ENCODE measurements around the gene RPS6KA4. TPM values are rescaled to one million over a fixed set of nuclear protein-coding genes. Genes with fewer than 3 reads are reported as not detected.

The RPS6KA4 gene
- total and polyA plus RNA-seq, 2 of the 13 experiments (the other 11 are each of a cell fraction or from before 2014, with no cell fraction given) = 8.9 to 14.2 TPM

- no peak for TF ChIP-seq MXI1 (IDR thresholded peaks at IDR 0.05; ENCODE audit: borderline replicate concordance, low read depth, low read length)
- no peak for TF ChIP-seq HMGA1 (CRISPR knock-in tag; conservative IDR thresholded peaks at IDR 0.05)
- 0 out of 2 replicates have a peak, but pooled peaks have one; percentile 40 for TF ChIP-seq ZNF256 (CRISPR knock-in tag; conservative IDR thresholded peaks at IDR 0.05)
- TF ChIP-seq JUND (CRISPR knock-in tag; IDR thresholded peaks at IDR 0.05) = no peak
- no peak for TF ChIP-seq ZFP82 (CRISPR knock-in tag; IDR thresholded peaks at IDR 0.05; ENCODE audit: borderline replicate concordance)
- TF ChIP-seq PRPF4 (IDR thresholded peaks at IDR 0.05; ENCODE audit: low read depth, low read length, poor library complexity, severe bottlenecking) = no peak
- TF ChIP-seq FOXK1 (CRISPR knock-in tag; IDR thresholded peaks at IDR 0.05; ENCODE audit: borderline replicate concordance, low read depth) = no peak
- TF ChIP-seq FUBP1 (CRISPR knock-in tag; IDR thresholded peaks at IDR 0.05; ENCODE audit: borderline replicate concordance) = no peak
- no peak for TF ChIP-seq THYN1 (CRISPR knock-in tag; IDR thresholded peaks at IDR 0.05; ENCODE audit: borderline replicate concordance, low read depth)
- no peak for TF ChIP-seq ARNT2 (CRISPR knock-in tag; IDR thresholded peaks at IDR 0.05; ENCODE audit: low read depth)
- no peak for TF ChIP-seq KDM6A (CRISPR knock-in tag; IDR thresholded peaks at IDR 0.05; ENCODE audit: low read depth)
- no peak for TF ChIP-seq HDAC6 (IDR thresholded peaks at IDR 0.05; ENCODE audit: low read depth, low read length)
- TF ChIP-seq, protein P1, sequence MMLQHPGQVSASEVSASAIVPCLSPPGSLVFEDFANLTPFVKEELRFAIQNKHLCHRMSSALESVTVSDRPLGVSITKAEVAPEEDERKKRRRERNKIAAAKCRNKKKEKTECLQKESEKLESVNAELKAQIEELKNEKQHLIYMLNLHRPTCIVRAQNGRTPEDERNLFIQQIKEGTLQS (CRISPR knock-in tag; IDR thresholded peaks at IDR 0.05) = no peak
- TF ChIP-seq CTCF (CRISPR knock-in tag; IDR thresholded peaks at IDR 0.05) = peak; percentile 19; the same call in 1 of the 2 replicates
- TF ChIP-seq TBP (CRISPR knock-in tag; IDR thresholded peaks at IDR 0.05) = no peak
- peak; percentile 11; the same call in 1 of the 2 replicates for TF ChIP-seq ZNF263 (CRISPR knock-in tag; IDR thresholded peaks at IDR 0.05)
- no peak for TF ChIP-seq NR2F2 (IDR thresholded peaks at IDR 0.05; ENCODE audit: borderline replicate concordance, low read depth)
- TF ChIP-seq, protein P2, sequence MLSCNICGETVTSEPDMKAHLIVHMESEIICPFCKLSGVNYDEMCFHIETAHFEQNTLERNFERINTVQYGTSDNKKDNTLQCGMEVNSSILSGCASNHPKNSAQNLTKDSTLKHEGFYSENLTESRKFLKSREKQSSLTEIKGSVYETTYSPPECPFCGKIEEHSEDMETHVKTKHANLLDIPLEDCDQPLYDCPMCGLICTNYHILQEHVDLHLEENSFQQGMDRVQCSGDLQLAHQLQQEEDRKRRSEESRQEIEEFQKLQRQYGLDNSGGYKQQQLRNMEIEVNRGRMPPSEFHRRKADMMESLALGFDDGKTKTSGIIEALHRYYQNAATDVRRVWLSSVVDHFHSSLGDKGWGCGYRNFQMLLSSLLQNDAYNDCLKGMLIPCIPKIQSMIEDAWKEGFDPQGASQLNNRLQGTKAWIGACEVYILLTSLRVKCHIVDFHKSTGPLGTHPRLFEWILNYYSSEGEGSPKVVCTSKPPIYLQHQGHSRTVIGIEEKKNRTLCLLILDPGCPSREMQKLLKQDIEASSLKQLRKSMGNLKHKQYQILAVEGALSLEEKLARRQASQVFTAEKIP (CRISPR knock-in tag; IDR thresholded peaks at IDR 0.05; ENCODE audit: borderline replicate concordance) = no peak
- no peak for TF ChIP-seq CENPX (CRISPR knock-in tag; IDR thresholded peaks at IDR 0.05)
- no peak for TF ChIP-seq TERF1 (CRISPR knock-in tag; IDR thresholded peaks at IDR 0.05)
- TF ChIP-seq AGO2 (optimal IDR thresholded peaks at IDR 0.05; ENCODE audit: low read depth, low read length) = peak; percentile 96
- TF ChIP-seq HOXA5 (CRISPR knock-in tag; IDR thresholded peaks at IDR 0.05) = 0 out of 2 replicates have a peak, but pooled peaks have one; percentile 11
- 0 out of 2 replicates have a peak, but pooled peaks have one; percentile 2 for TF ChIP-seq FOSL2 (CRISPR knock-in tag; IDR thresholded peaks at IDR 0.05)
- no peak for TF ChIP-seq HNRNPH1 (optimal IDR thresholded peaks at IDR 0.05; ENCODE audit: low read depth, low read length)
These were observed 42.2 kb upstream of the RPS6KA4 start (continued) for GRCh38 chr11:64316672-64317324.
